CD14-positive monocyte (primary cell): ENCODE data around the gene ASMTL. TPM values are rescaled to one million over a fixed set of nuclear protein-coding genes. Genes with fewer than 3 reads are reported as not detected.
A peak's percentile ranks its signal among the peaks of the same experiment; 100 is the strongest.
"Not testable (repeated sequence)": the region's sequence is repeated elsewhere in the genome, so short reads cannot be mapped to it uniquely, and the experiment has no call there.

Experiments used
- DNase-seq, 3 donors: peaks; one replicate each; pipeline ENCODE4 v3.0.0-alpha.2; 2011 to 2022
- H2AFZ ChIP-seq: 2 replicates; pipeline ENCODE4 v1.6.0; 2012; ENCODE audit warnings: mild to moderate bottlenecking, low read depth, low read length, inconsistent platforms; ENCODE audit not compliant: insufficient read depth, poor library complexity, severe bottlenecking
- H3K27ac ChIP-seq, 2 donors: 1 replicate in 1 of 2; 2 replicates in 1 of 2; pipeline ENCODE4 v1.5.1; 2012 to 2013; ENCODE audit warnings: low read length in 2 of 2, control low read depth in 1 of 2, inconsistent platforms in 1 of 2, low read depth in 1 of 2, mild to moderate bottlenecking in 1 of 2
- H3K27me3 ChIP-seq, 2 donors: one replicate each; pipeline versions ENCODE4 v1.6.0 to v1.6.1; 2011 to 2013; ENCODE audit warnings: low read length in 2 of 2; ENCODE audit not compliant: control insufficient read depth in 2 of 2, insufficient read depth in 2 of 2
- H3K36me3 ChIP-seq, 2 donors: replicated peaks in 1 of 2; 1 replicate in 1 of 2; 2 replicates in 1 of 2; pipeline versions ENCODE4 v1.5.1 to v1.6.1; 2012 to 2013; ENCODE audit warnings: low read length in 2 of 2, control low read depth in 1 of 2, inconsistent platforms in 1 of 2, mild to moderate bottlenecking in 1 of 2; ENCODE audit not compliant: insufficient read depth in 2 of 2, control insufficient read depth in 1 of 2
- H3K4me1 ChIP-seq, 2 donors: 1 replicate in 1 of 2; 2 replicates in 1 of 2; pipeline versions ENCODE4 v1.5.1 to v1.6.1; 2012 to 2013; ENCODE audit warnings: low read length in 2 of 2, control low read depth in 1 of 2, inconsistent platforms in 1 of 2, mild to moderate bottlenecking in 1 of 2, moderate library complexity in 1 of 2; ENCODE audit not compliant: insufficient read depth in 2 of 2, control insufficient read depth in 1 of 2
- H3K4me2 ChIP-seq: replicated peaks from 2 replicates; pipeline ENCODE3; 2012; ENCODE audit warnings: low read length, moderate library complexity, mild to moderate bottlenecking; ENCODE audit not compliant: poor library complexity, severe bottlenecking; ENCODE audit errors: extremely low read depth
- H3K4me3 ChIP-seq, 3 experiments: fragments of 200-600 bp in 1 of 3; sonication (generic) in 1 of 3; replicated peaks in 1 of 3; 1 replicate in 2 of 3; 2 replicates in 1 of 3; pipeline ENCODE4 v1.5.1; 2011 to 2013; ENCODE audit warnings: low read length in 3 of 3, mild to moderate bottlenecking in 3 of 3, control low read depth in 2 of 3, low read depth in 2 of 3, inconsistent platforms in 1 of 3, moderate library complexity in 1 of 3
- H3K79me2 ChIP-seq: 2 replicates; pipeline ENCODE4 v1.6.0; 2012; ENCODE audit warnings: mild to moderate bottlenecking, control low read depth, inconsistent platforms, low read length, moderate library complexity; ENCODE audit not compliant: insufficient read depth
- H3K9ac ChIP-seq: 2 replicates; pipeline ENCODE4 v1.6.0; 2017; ENCODE audit warnings: low read length, mild to moderate bottlenecking; ENCODE audit not compliant: insufficient read depth, poor library complexity, severe bottlenecking
- H3K9me3 ChIP-seq, 2 donors: replicated peaks in 1 of 2; 1 replicate in 1 of 2; 2 replicates in 1 of 2; pipeline versions ENCODE4 v1.5.1 to v1.6.1; 2012 to 2013; ENCODE audit warnings: low read length in 2 of 2, control low read depth in 1 of 2; ENCODE audit not compliant: control insufficient read depth in 1 of 2, insufficient read depth in 1 of 2
- H4K20me1 ChIP-seq: 2 replicates; pipeline ENCODE4 v1.6.0; 2012; ENCODE audit warnings: mild to moderate bottlenecking, low read length, control low read depth, moderate library complexity; ENCODE audit not compliant: insufficient read depth
- H3K27ac Mint-ChIP-seq, 7 donors: one replicate each; pipeline ENCODE4 v1.8.0; 2020; ENCODE audit warnings: mild to moderate bottlenecking in 7 of 7, mixed read lengths in 7 of 7, moderate library complexity in 6 of 7, inconsistent platforms in 2 of 7
- H3K27me3 Mint-ChIP-seq, 3 donors: one replicate each; pipeline ENCODE4 v1.8.0; 2021 to 2022; ENCODE audit warnings: low read depth in 3 of 3, mild to moderate bottlenecking in 3 of 3, mixed read lengths in 3 of 3, moderate library complexity in 3 of 3, inconsistent platforms in 1 of 3
- H3K36me3 Mint-ChIP-seq, 2 donors: one replicate each; pipeline ENCODE4 v1.8.0; 2020; ENCODE audit warnings: mixed read lengths in 2 of 2, inconsistent platforms in 1 of 2, mild to moderate bottlenecking in 1 of 2
- H3K4me1 Mint-ChIP-seq: one replicate; pipeline ENCODE4 v1.8.0; 2020; ENCODE audit warnings: mild to moderate bottlenecking, mixed read lengths
- H3K4me3 Mint-ChIP-seq, 2 donors: one replicate each; pipeline ENCODE4 v1.8.0; 2020; ENCODE audit warnings: mild to moderate bottlenecking in 2 of 2, mixed read lengths in 2 of 2, moderate library complexity in 1 of 2
- H3K9me3 Mint-ChIP-seq, 7 donors: one replicate each; pipeline ENCODE4 v1.8.0; 2020 to 2022; ENCODE audit warnings: mixed read lengths in 7 of 7, mild to moderate bottlenecking in 6 of 7, moderate library complexity in 6 of 7, inconsistent platforms in 2 of 7
- WGBS: methylation state at CpG from one replicate; pipeline ENCODE4 v1.1.5; 2013; ENCODE audit warnings: missing lambda C conversion rate; ENCODE audit not compliant: insufficient coverage; 5-methylcytosine and 5-hydroxymethylcytosine counted together
- intact Hi-C, 2 donors: fragments of 100-400 bp; cut with micrococcal nuclease; formaldehyde crosslinking; loops; one replicate each; pipeline versions ENCODE4 v1.15.0 to v1.15.1; 2023
- polyA plus RNA-seq, 3 donors: library from polyadenylated mRNA; depleted of rRNA in 1 of 3; unstranded in 2 of 3; stranded (reverse) in 1 of 3; fragments of 300-500 nt in 2 of 3; fragments of >200 nt in 1 of 3; fragmentation: Illumina TruSeq in 2 of 3; gene quantifications; 1 replicate in 2 of 3; 2 replicates in 1 of 3; pipeline ENCODE4 v1.2.3, GENCODE V29; 2012 to 2021
- TF ChIP-seq, protein P1 (sequence below): fragments of 200-600 bp; IDR thresholded peaks from one replicate; pipeline ENCODE4 v1.8.0; 2022; ENCODE audit warnings: antibody characterized with exemption, mild to moderate bottlenecking

ASMTL gene
- polyA plus RNA-seq, 3 donors: 19.0 to 31.5 (median 31.0) TPM

DNA sequence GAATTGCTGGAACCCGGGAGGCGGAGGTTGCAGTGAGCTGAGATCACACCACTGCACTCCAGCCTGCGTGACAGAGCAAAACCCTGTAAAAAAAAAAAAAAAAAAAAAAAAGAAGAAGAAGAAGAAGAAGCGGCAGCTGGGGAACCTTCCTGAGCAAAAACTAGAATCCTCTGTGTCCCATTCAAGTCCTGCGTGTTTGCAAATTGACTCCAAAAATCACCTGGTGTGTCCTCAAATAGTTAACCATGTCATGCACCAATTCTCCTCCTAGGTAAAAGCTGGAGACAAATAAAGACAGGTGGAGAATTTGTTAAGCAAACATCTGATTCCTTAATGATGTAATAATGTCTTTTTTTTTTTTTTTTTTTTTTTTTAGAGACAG lies 31.9 kb upstream of the ASMTL start:
- Mint-ChIP-seq H3K4me1 (peaks cover 62% of the 10 kb centered on the region), H3K9me3 (peaks cover 0 to 4% (median 3%) of the 10 kb centered on the region in 7 donors), H3K27ac (peak overlapping the region; percentile 76 to 91 (median 89)), H3K4me3 (no peak overlapping the region), H3K27me3 (peaks cover 0 to 2% (median 0%) of the 10 kb centered on the region in 3 donors), H3K36me3 (peaks cover 42 to 44% of the 10 kb centered on the region in 2 donors)
- no peaks in the 10 kb centered on the region for H3K27me3 ChIP-seq
- no peaks in the 10 kb centered on the region for H3K9me3 ChIP-seq
- H3K36me3 ChIP-seq: peaks cover 26 to 34% of the 10 kb centered on the region in 2 donors
- intact Hi-C loops: no loop called here
- peak overlapping the region; percentile 58 to 71 for H3K27ac ChIP-seq
- H3K4me3 ChIP-seq: no peak overlapping the region
- H3K4me2 ChIP-seq: no peak overlapping the region
- peaks cover 42% of the 10 kb centered on the region for H4K20me1 ChIP-seq
- TF ChIP-seq, protein P1, sequence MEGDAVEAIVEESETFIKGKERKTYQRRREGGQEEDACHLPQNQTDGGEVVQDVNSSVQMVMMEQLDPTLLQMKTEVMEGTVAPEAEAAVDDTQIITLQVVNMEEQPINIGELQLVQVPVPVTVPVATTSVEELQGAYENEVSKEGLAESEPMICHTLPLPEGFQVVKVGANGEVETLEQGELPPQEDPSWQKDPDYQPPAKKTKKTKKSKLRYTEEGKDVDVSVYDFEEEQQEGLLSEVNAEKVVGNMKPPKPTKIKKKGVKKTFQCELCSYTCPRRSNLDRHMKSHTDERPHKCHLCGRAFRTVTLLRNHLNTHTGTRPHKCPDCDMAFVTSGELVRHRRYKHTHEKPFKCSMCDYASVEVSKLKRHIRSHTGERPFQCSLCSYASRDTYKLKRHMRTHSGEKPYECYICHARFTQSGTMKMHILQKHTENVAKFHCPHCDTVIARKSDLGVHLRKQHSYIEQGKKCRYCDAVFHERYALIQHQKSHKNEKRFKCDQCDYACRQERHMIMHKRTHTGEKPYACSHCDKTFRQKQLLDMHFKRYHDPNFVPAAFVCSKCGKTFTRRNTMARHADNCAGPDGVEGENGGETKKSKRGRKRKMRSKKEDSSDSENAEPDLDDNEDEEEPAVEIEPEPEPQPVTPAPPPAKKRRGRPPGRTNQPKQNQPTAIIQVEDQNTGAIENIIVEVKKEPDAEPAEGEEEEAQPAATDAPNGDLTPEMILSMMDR: no peak
- no peak overlapping the region for H2AFZ ChIP-seq
- 0% methylated on average over 1 of the region's 5 CpGs for WGBS
- H3K4me1 ChIP-seq: peaks cover 46 to 49% of the 10 kb centered on the region in 2 donors
- no peak overlapping the region for H3K9ac ChIP-seq
- DNase-seq: peak in 2 of 3 donors; percentile 34 to 43
- peaks cover 85% of the 10 kb centered on the region for H3K79me2 ChIP-seq

DNA sequence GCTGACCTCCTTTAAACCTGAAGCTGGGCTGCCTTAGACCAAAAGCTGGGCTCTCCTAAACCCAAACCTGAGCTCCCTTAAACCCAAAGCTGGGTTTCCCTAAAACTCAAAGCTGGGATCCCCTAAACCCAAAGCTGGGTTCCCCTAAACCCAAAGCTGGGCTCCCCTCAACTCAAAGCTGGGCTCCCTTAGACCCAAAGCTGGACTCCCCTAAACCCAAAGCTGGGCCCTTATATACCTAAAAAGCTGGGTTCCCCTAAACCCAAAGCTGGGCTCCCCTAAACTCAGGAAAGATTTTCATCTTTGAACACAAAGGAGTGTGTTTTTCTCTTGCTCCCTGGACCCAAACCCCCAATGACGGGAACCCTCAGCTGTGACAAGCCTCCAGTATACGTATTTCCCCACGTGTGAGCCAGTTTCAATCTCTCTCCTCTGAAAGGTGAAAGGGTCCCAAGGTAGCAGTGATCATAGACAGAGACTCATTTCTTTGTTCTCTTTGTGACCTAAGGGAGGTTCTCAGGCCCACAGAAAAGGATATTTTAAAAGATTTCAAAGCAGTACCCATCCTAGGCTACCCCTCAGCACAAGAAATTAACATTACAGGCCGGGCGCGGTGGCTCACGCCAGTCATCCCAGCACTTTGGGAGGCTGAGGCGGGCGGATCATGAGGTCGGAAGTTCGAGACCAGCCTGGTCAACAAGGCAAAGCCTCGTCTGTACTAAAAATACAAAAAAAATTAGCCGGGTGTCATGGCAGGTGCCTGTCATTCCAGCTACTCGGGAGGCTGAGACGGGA lies 31.3 kb upstream of the ASMTL start:
- H3K9me3 Mint-ChIP-seq: peaks cover 0 to 3% (median 0%) of the 10 kb centered on the region in 7 donors
- H3K27me3 ChIP-seq: no peaks in the 10 kb centered on the region
- H4K20me1 ChIP-seq: peaks cover 37% of the 10 kb centered on the region
- H3K27ac Mint-ChIP-seq: peak overlapping the region; percentile 68 to 91 (median 89)
- peaks cover 47 to 50% of the 10 kb centered on the region in 2 donors for H3K4me1 ChIP-seq
- H2AFZ ChIP-seq: no peak overlapping the region
- no peak for DNase-seq
- no peak overlapping the region for H3K4me2 ChIP-seq
- intact Hi-C loops: no loop called here
- TF ChIP-seq, protein P1: no peak
- no peak overlapping the region for H3K4me3 Mint-ChIP-seq
- no peaks in the 10 kb centered on the region for H3K9me3 ChIP-seq
- peaks cover 67% of the 10 kb centered on the region for H3K4me1 Mint-ChIP-seq
- peaks cover 0 to 2% (median 0%) of the 10 kb centered on the region in 3 donors for H3K27me3 Mint-ChIP-seq
- WGBS: 75% methylated on average over 14 of the region's 15 CpGs
- peaks cover 43% of the 10 kb centered on the region in 2 donors for H3K36me3 Mint-ChIP-seq
- H3K36me3 ChIP-seq: peaks cover 22 to 31% of the 10 kb centered on the region in 2 donors
- H3K79me2 ChIP-seq: peaks cover 85% of the 10 kb centered on the region
- H3K9ac ChIP-seq: no peak overlapping the region
- no peak overlapping the region for H3K4me3 ChIP-seq
- H3K27ac ChIP-seq: peak overlapping the region; percentile 58 to 71

DNA sequence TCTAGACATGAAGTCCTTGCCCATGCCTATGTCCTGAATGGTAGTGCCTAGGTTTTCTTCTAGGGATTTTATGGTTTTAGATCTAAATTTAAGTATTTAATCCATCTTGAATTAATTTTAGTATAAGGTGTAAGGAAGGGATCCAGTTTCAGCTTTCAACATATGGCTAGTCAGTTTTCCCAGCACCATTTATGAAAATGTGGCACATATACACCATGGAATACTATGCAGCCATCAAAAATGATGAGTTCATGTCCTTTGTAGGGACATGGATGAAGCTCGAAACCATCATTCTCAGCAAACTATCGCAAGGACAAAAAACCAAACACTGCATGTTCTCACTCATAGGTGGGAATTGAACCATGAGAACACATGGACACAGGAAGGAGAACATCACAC lies 29.8 kb upstream of the ASMTL start:
- DNase-seq, H3K9ac ChIP-seq, intact Hi-C loops, H3K9me3 ChIP-seq, H3K27me3 ChIP-seq, H3K9me3 Mint-ChIP-seq, H3K27me3 Mint-ChIP-seq, H2AFZ ChIP-seq, H3K4me3 Mint-ChIP-seq: not testable (repeated sequence)
- Mint-ChIP-seq H3K4me1 (peaks cover 80% of the 10 kb centered on the region), H3K27ac (peak overlapping the region; percentile 92 to 99 (median 98)), H3K36me3 (peaks cover 40 to 43% of the 10 kb centered on the region in 2 donors)
- H3K4me1 ChIP-seq: peaks cover 58 to 61% of the 10 kb centered on the region in 2 donors
- H3K79me2 ChIP-seq: peaks cover 84% of the 10 kb centered on the region
- peak overlapping the region in 2 of 3 experiments; percentile 6 to 70 for H3K4me3 ChIP-seq
- peak overlapping the region; percentile 76 for H3K4me2 ChIP-seq
- peaks cover 13 to 18% of the 10 kb centered on the region in 2 donors for H3K36me3 ChIP-seq
- peak overlapping the region; percentile 87 to 93 for H3K27ac ChIP-seq
- no CpG with 5 or more reads among the region's 2 CpGs for WGBS
- peaks cover 29% of the 10 kb centered on the region for H4K20me1 ChIP-seq
